GM19193 (cell line): Measurements from ENCODE around the gene PAIP1.
A peak's percentile ranks its signal among the peaks of the same experiment; 100 is the strongest.

Experiments used
- POLR2A ChIP-seq: IDR thresholded peaks from 4 replicates; pipeline ENCODE4 v1.6.1; 2011; ENCODE audit not compliant: insufficient read depth, insufficient read length; ENCODE audit errors: extremely low read depth

The PAIP1 gene

GRCh38 chr5:43486353-43486752, 70.5 kb downstream of the PAIP1 start:
- TF ChIP-seq POLR2A, result no peak

- TF ChIP-seq POLR2A, result no peak
Observed at GRCh38 chr5:43485406-43485805, 71.5 kb downstream of the PAIP1 start.

- peak; percentile 41 for TF ChIP-seq POLR2A
Observed at GRCh38 chr5:43484106-43484849, 72.6 kb downstream of the PAIP1 start.

- TF ChIP-seq POLR2A, result peak; percentile 91
Observed at GRCh38 chr5:43483298-43484105, 73.4 kb downstream of the PAIP1 start, which contains the start of gene TMEM267. Gene TMEM267, minus strand, starts transcription at chr5:43483865. Its CDS starts 29,896 bp downstream, at chr5:43453969.

- no peak for TF ChIP-seq POLR2A
Observed at GRCh38 chr5:43482490-43483297, 74.2 kb downstream of the PAIP1 start.
